ENCODE results near the gene PPM1K. TPM values are rescaled to one million over a fixed set of nuclear protein-coding genes. Genes with fewer than 3 reads are reported as not detected.

The PPM1K gene
- total RNA-seq, 1 donor from 2014 or later: 12.0 TPM

- peak; percentile 68 for TF ChIP-seq CTCF (conservative IDR thresholded peaks at IDR 0.05; ENCODE audit: low read depth, low read length)
- peak; percentile 22 for DNase-seq (ENCODE audit: low read depth)
- H3K4me3 ChIP-seq (ENCODE audit: low read depth, low read length): no peak overlapping the region
These were observed 65.3 kb downstream of the PPM1K start for GRCh38 chr4:88219099-88219498.

- no peak overlapping the region for H3K4me3 ChIP-seq (ENCODE audit: low read depth, low read length)
- TF ChIP-seq CTCF (conservative IDR thresholded peaks at IDR 0.05; ENCODE audit: low read depth, low read length): no peak
- DNase-seq (ENCODE audit: low read depth): no peak
These were observed 67.2 kb downstream of the PPM1K start for GRCh38 chr4:88217169-88217568.

- no peak for DNase-seq (ENCODE audit: low read depth)
- no peak for TF ChIP-seq CTCF (conservative IDR thresholded peaks at IDR 0.05; ENCODE audit: low read depth, low read length)
- H3K4me3 ChIP-seq (ENCODE audit: low read depth, low read length): no peak overlapping the region
These were observed 68.0 kb downstream of the PPM1K start for GRCh38 chr4:88216395-88216794.

GRCh38 chr4:88215351-88215750, 69.0 kb downstream of the PPM1K start:
- no peak for TF ChIP-seq CTCF (conservative IDR thresholded peaks at IDR 0.05; ENCODE audit: low read depth, low read length)
- no peak for DNase-seq (ENCODE audit: low read depth)
- no peak overlapping the region for H3K4me3 ChIP-seq (ENCODE audit: low read depth, low read length)

GRCh38 chr4:88212253-88212561, 72.2 kb downstream of the PPM1K start:
- no peak overlapping the region for H3K4me3 ChIP-seq (ENCODE audit: low read depth, low read length)
- no peak for DNase-seq (ENCODE audit: low read depth)
- no peak for TF ChIP-seq CTCF (conservative IDR thresholded peaks at IDR 0.05; ENCODE audit: low read depth, low read length)

GRCh38 chr4:88211473-88212252, 72.7 kb downstream of the PPM1K start:
- peak; percentile 69 for TF ChIP-seq CTCF (conservative IDR thresholded peaks at IDR 0.05; ENCODE audit: low read depth, low read length)
- no peak for DNase-seq (ENCODE audit: low read depth)
- no peak overlapping the region for H3K4me3 ChIP-seq (ENCODE audit: low read depth, low read length)

GRCh38 chr4:88208156-88208555, 76.2 kb downstream of the PPM1K start:
- DNase-seq (ENCODE audit: low read depth): no peak
- H3K4me3 ChIP-seq (ENCODE audit: low read depth, low read length): no peak overlapping the region
- TF ChIP-seq CTCF (conservative IDR thresholded peaks at IDR 0.05; ENCODE audit: low read depth, low read length): no peak

All from epithelial cell of proximal tubule (primary cell).